MCF 10A (cell line): ENCODE results near the gene SCRN1. TPM values are rescaled to one million over a fixed set of nuclear protein-coding genes. Genes with fewer than 3 reads are reported as not detected.

Experiments
- BruUV-seq: library from RNA; stranded (reverse); fragments of 400-500 nt; replicated peaks from 2 replicates; lab custom pipeline; 2021; lab: Mats Ljungman, UMichigan
- CTCF ChIA-PET: fragments of 300-600 bp; sonication (Branson Sonifier 250); formaldehyde crosslinking; extraction: SDS; loops from one replicate; lab custom pipeline; 2021; ENCODE audit warnings: antibody characterized with exemption, inconsistent platforms; lab: Yijun Ruan, JAX
- POLR2A ChIA-PET: fragments of 300-600, 350-650 bp; sonication (Branson Sonifier 250); formaldehyde crosslinking; extraction: SDS; loops from one replicate; lab custom pipeline; 2020; ENCODE audit warnings: antibody characterized with exemption, inconsistent platforms; lab: Yijun Ruan, JAX
- DNase-seq: peaks from one replicate; pipeline ENCODE4 v3.0.0-alpha.2; 2018; ENCODE audit not compliant: unreplicated experiment
- H3K27ac Mint-ChIP-seq: one replicate; pipeline ENCODE4 v1.8.0; 2022; ENCODE audit warnings: mild to moderate bottlenecking, low read depth, mixed read lengths; ENCODE audit not compliant: unreplicated experiment
- H3K27me3 Mint-ChIP-seq: one replicate; pipeline ENCODE4 v1.8.0; 2022; ENCODE audit warnings: mixed read lengths; ENCODE audit not compliant: insufficient read depth, unreplicated experiment
- H3K36me3 Mint-ChIP-seq: one replicate; pipeline ENCODE4 v1.8.0; 2022; ENCODE audit warnings: mild to moderate bottlenecking, moderate library complexity, mixed read lengths; ENCODE audit not compliant: insufficient read depth, unreplicated experiment
- H3K4me1 Mint-ChIP-seq: one replicate; pipeline ENCODE4 v1.8.0; 2022; ENCODE audit warnings: mixed read lengths; ENCODE audit not compliant: insufficient read depth, unreplicated experiment
- H3K4me3 Mint-ChIP-seq: one replicate; pipeline ENCODE4 v1.8.0; 2022; ENCODE audit warnings: mild to moderate bottlenecking, moderate library complexity, mixed read lengths; ENCODE audit not compliant: unreplicated experiment
- H3K9me3 Mint-ChIP-seq: one replicate; pipeline ENCODE4 v1.8.0; 2022; ENCODE audit warnings: mixed read lengths; ENCODE audit not compliant: unreplicated experiment
- intact Hi-C: fragments of 100-400 bp; cut with micrococcal nuclease; formaldehyde crosslinking; loops from 2 replicates; pipeline ENCODE4 v1.14.1; 2022
- total RNA-seq: library from RNA; stranded (reverse); gene quantifications from 2 replicates; pipeline ENCODE4 v1.2.3, GENCODE V29; 2022
- TF ChIP-seq, protein P1 (sequence below): fragments of 200-600 bp; IDR thresholded peaks from one replicate; pipeline ENCODE4 v1.8.0; 2022; ENCODE audit warnings: antibody characterized with exemption, mild to moderate bottlenecking; ENCODE audit not compliant: unreplicated experiment

Gene SCRN1
- total RNA-seq, 1 experiment from 2014 or later, result 30.2 TPM

DNA sequence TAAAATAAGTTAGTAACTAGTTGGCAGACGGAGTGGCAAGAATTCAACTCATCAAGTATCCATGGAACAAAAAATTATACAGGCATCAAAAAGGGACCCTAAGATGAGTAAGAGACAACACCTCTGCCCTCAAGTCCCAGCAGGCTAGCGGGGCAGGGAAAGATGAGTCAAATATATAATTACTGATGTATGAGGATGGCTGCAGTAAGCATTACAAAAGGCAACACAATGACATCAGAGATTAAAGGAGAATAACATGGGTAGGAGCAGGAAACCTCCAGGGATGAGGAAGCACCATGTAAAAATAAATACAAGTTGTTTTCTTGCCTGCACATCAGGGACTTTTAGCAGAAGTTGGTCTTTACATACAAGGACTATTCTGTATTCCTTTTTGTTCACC, 49.4 kb downstream of the SCRN1 start:
- Mint-ChIP-seq H3K9me3 (no peaks in the 10 kb centered on the region), H3K4me3 (no peak overlapping the region), H3K27ac (no peak overlapping the region), H3K4me1 (no peaks in the 10 kb centered on the region), H3K27me3 (no peaks in the 10 kb centered on the region), H3K36me3 (peaks cover 33% of the 10 kb centered on the region)
- TF ChIP-seq, protein P1, sequence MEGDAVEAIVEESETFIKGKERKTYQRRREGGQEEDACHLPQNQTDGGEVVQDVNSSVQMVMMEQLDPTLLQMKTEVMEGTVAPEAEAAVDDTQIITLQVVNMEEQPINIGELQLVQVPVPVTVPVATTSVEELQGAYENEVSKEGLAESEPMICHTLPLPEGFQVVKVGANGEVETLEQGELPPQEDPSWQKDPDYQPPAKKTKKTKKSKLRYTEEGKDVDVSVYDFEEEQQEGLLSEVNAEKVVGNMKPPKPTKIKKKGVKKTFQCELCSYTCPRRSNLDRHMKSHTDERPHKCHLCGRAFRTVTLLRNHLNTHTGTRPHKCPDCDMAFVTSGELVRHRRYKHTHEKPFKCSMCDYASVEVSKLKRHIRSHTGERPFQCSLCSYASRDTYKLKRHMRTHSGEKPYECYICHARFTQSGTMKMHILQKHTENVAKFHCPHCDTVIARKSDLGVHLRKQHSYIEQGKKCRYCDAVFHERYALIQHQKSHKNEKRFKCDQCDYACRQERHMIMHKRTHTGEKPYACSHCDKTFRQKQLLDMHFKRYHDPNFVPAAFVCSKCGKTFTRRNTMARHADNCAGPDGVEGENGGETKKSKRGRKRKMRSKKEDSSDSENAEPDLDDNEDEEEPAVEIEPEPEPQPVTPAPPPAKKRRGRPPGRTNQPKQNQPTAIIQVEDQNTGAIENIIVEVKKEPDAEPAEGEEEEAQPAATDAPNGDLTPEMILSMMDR, result no peak
- no TSS peak for BruUV-seq
- ChIA-PET POLR2A (interaction anchor here (0.6 kb wide), 1 partner anchor 23 kb away, joined by 4 read pairs; no protein-coding TSS in a partner anchor), CTCF (interaction anchor here (0.6 to 2.1 kb wide), 3 partner anchors 19 to 135 kb away, joined by 3 to 6 read pairs (median 3); no protein-coding TSS in a partner anchor)
- intact Hi-C loops, result no loop called here
- no peak for DNase-seq

DNA sequence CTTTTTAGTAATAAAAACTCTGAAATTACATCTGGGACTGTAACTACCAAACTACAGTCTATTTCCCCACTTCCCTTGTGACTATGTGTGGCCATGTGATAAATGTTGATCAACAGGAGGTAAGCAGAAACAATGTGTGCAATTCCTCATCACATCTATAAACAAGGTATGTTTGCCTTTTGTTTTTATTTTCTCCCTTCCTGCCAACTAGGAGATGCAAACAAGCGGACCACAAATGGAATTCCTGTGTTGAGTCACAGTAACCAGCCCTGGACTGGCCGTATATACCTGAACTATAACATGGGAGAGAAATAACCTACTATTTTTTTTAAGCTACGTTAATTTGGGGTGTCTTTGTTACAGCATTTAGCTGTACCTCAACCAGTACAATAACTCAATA, 52.5 kb downstream of the SCRN1 start:
- TF ChIP-seq, protein P1, result no peak
- no peaks in the 10 kb centered on the region for H3K27me3 Mint-ChIP-seq
- peaks cover under 1% of the 10 kb centered on the region for H3K4me1 Mint-ChIP-seq
- intact Hi-C loops, result no loop called here
- H3K4me3 Mint-ChIP-seq, result no peak overlapping the region
- DNase-seq, result no peak
- H3K9me3 Mint-ChIP-seq, result no peaks in the 10 kb centered on the region
- CTCF ChIA-PET, result interaction anchor here (0.6 to 1.8 kb wide), 2 partner anchors 16 to 32 kb away, joined by 3 to 4 read pairs; no protein-coding TSS in a partner anchor
- POLR2A ChIA-PET, result no interaction called here
- H3K27ac Mint-ChIP-seq, result no peak overlapping the region
- no TSS peak for BruUV-seq
- peaks cover 31% of the 10 kb centered on the region for H3K36me3 Mint-ChIP-seq

DNA sequence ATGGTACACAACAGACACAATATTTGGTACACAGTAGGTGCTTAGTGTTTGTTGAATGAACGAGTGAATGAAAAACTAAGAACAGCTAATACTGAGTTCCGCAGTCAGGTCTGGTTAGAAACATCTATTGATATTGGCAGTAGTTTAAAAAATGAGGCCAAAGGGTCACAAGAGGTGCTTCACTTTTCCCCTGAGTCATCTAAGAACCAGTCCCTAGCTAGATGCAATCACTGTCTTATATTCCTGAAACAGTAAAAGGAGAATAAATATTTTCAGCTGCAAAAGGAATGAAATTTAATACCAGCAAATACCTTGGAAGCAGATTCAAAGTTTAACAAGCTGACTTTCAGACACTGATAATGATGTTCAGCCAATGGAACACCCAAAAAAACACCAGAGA, 54.5 kb downstream of the SCRN1 start:
- Mint-ChIP-seq H3K27ac (no peak overlapping the region), H3K27me3 (no peaks in the 10 kb centered on the region), H3K4me1 (peaks cover 5% of the 10 kb centered on the region), H3K9me3 (no peaks in the 10 kb centered on the region), H3K36me3 (peaks cover 23% of the 10 kb centered on the region), H3K4me3 (no peak overlapping the region)
- TF ChIP-seq, protein P1, result no peak
- intact Hi-C loops, result no loop called here
- DNase-seq, result peak; percentile 15
- POLR2A ChIA-PET, result no interaction called here
- CTCF ChIA-PET, result interaction anchor here (0.7 to 2.5 kb wide), 2 partner anchors 14 to 245 kb away, joined by 3 to 13 read pairs; no protein-coding TSS in a partner anchor
- BruUV-seq, result no TSS peak

DNA sequence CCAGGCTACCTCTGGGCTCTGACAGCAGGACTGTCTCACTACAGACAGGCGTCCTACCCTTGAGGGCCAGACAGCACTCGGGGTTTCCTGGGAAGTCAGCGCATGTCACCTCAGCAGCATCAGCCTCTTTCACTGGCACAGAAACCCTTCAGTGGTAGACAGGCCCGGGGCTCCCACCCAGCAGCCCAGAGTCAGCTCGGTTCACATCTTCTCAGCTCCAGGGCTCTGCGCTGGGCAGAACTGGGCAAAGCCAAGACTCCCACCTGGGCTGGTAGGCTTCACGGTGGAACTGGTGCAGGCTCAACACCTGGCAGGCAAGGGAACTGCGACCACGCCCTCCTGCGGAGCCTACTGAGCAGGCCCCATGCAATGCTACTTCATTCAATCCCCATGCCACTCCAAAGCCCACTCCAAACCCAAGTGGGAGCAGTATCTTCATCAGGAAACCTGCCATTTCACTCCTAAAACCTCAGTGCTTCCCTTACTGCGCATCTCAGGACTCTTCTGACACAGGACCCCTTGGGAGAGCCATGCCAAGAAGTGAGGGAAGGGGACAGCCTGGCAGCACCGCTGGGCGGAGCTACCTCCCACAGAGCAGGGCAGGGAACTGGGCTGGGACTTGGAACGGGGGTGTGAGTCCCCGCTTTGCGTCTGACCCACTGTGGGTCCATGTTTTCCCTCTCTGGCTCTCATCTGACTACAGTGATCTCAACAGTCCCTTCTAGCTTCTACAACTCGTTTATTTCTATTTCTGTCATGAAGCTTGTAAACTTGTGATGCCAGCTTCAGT, 60.4 kb downstream of the SCRN1 start:
- peaks cover 5% of the 10 kb centered on the region for H3K4me1 Mint-ChIP-seq
- no peaks in the 10 kb centered on the region for H3K9me3 Mint-ChIP-seq
- ChIA-PET CTCF (interaction anchor here (0.6 to 4.3 kb wide), 4 partner anchors 8 to 740 kb away, joined by 3 to 34 read pairs (median 3); no protein-coding TSS in a partner anchor), POLR2A (interaction anchor here (0.6 to 0.9 kb wide), 2 partner anchors 8 to 343 kb away, joined by 3 to 5 read pairs; no protein-coding TSS in a partner anchor)
- TF ChIP-seq, protein P1, result no peak
- intact Hi-C loops, result no loop called here
- no peak for DNase-seq
- H3K36me3 Mint-ChIP-seq, result peaks cover 15% of the 10 kb centered on the region
- H3K4me3 Mint-ChIP-seq, result no peak overlapping the region
- H3K27me3 Mint-ChIP-seq, result no peaks in the 10 kb centered on the region
- no TSS peak for BruUV-seq
- H3K27ac Mint-ChIP-seq, result no peak overlapping the region
